Measurements from ENCODE around the gene OR51B2. TPM values are rescaled to one million over a fixed set of nuclear protein-coding genes. Genes with fewer than 3 reads are reported as not detected.
"Not testable (repeated sequence)": the region's sequence is repeated elsewhere in the genome, so short reads cannot be mapped to it uniquely, and the experiment has no call there.

OR51B2 gene
- total RNA-seq, 2 donors from 2014 or later: not detected

DNA sequence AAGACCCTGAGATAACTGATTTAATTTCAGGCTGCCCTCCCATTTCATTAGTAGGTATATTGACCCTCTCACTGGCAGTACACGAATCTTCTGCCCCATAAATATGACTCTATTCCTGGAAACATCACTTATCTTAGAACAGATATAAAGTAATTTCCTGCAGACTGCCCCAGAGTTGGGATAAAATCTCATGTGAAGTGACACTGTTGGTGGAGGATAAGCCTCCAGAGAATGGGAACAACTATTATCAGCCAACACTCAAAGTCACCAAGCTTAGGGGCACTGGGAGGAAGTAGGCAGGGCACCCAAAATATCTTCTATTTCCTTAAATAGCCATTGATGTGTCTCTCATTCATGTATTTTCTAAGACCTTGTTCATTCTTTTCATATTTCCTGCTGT is 11.1 kb upstream of the OR51B2 start:
- Histone ChIP-seq H3K4me1 (no peaks in the 10 kb centered on the region), H3K9me3 (no peaks in the 10 kb centered on the region), H3K36me3 (no peaks in the 10 kb centered on the region), H3K27me3 (no peaks in the 10 kb centered on the region), H3K4me3 (no peak overlapping the region), H3K27ac (no peak overlapping the region)
- DNase-seq (ENCODE audit: low spot score): no peak
- TF ChIP-seq, protein P1, sequence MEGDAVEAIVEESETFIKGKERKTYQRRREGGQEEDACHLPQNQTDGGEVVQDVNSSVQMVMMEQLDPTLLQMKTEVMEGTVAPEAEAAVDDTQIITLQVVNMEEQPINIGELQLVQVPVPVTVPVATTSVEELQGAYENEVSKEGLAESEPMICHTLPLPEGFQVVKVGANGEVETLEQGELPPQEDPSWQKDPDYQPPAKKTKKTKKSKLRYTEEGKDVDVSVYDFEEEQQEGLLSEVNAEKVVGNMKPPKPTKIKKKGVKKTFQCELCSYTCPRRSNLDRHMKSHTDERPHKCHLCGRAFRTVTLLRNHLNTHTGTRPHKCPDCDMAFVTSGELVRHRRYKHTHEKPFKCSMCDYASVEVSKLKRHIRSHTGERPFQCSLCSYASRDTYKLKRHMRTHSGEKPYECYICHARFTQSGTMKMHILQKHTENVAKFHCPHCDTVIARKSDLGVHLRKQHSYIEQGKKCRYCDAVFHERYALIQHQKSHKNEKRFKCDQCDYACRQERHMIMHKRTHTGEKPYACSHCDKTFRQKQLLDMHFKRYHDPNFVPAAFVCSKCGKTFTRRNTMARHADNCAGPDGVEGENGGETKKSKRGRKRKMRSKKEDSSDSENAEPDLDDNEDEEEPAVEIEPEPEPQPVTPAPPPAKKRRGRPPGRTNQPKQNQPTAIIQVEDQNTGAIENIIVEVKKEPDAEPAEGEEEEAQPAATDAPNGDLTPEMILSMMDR (IDR thresholded peaks at IDR 0.05): no peak

DNA sequence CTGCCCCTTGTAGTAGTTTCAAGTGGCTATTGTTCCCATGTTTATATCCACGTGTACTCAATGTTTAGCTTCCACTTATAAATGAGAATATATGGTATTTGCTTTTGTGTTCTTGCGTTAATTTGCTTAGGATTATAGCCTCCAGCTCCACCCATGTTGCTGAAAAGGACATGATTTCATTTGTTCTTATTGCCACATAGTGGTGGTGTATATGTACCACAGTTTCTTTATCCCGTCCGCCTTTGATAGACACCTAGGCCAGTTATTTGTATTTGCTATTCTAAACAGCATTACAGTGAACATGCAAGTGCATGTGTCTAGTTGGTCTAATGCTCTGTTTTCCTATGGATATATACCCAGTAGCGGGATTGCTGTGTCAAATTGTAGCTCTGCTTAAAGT is 6.8 kb downstream of the OR51B2 start:
- DNase-seq (ENCODE audit: low spot score): no peak
- H3K9me3 ChIP-seq: no peaks in the 10 kb centered on the region
- TF ChIP-seq, protein P1 (IDR thresholded peaks at IDR 0.05): no peak
- H3K27ac ChIP-seq: no peak overlapping the region
- H3K4me3 ChIP-seq: no peak overlapping the region
- H3K27me3 ChIP-seq: no peaks in the 10 kb centered on the region
- no peaks in the 10 kb centered on the region for H3K4me1 ChIP-seq
- H3K36me3 ChIP-seq: no peaks in the 10 kb centered on the region

DNA sequence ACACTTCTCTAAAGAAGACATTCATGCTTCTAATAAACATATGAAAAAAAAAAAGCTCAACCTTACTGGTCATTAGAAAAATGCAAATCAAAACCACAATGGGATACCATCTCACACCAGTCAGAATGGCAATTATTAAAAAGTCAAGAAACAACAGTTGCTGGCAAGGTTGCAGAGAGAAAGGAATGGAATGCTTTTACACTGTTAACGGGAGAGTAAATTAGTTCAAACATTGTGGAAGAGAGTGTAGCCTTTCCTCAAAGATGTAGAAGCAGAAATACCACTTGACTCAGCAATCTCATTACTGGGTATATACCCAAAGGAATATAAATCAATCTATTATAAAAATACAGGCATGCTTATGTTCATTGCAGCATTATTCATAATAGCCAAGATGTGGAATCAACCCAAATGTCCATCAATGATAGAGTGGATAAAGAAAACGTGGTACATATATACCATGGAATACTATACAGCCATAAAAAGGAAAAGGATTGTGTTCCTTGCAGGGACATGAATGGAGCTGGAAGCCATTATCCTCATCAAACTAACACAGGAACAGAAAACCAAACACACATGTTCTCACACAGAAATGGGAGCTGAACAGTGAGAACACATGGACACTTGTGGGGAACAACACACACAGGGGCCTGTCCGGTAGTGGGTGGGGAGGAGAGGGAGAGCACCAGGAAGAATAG is 10.6 kb downstream of the OR51B2 start:
- not testable (repeated sequence) for H3K4me1 ChIP-seq; H3K27me3 ChIP-seq; H3K4me3 ChIP-seq; DNase-seq (ENCODE audit: low spot score); H3K27ac ChIP-seq; H3K9me3 ChIP-seq; H3K36me3 ChIP-seq

DNA sequence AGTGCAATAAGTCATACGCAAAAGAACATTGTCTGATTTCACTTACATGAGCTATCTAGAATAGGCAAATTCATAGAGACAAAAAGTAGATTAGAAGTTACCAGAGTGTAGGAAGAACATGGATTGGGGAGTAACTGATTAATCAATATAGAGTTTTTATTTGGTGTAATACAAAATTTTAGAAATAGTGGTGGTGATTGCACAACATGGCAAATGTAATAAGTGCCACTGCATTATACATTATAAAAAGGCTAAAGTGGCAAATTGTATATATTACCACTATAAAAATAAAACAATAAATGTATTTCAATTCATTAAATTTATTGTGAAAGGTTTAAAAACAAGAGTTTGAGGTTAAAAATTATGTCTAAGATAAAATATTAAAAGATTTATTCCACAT is 13.7 kb downstream of the OR51B2 start:
- Histone ChIP-seq H3K36me3 (no peaks in the 10 kb centered on the region), H3K27ac (no peak overlapping the region), H3K4me3 (no peak overlapping the region), H3K9me3 (no peaks in the 10 kb centered on the region), H3K27me3 (no peaks in the 10 kb centered on the region), H3K4me1 (no peaks in the 10 kb centered on the region)
- no peak for DNase-seq (ENCODE audit: low spot score)
- TF ChIP-seq, protein P1 (IDR thresholded peaks at IDR 0.05): no peak

DNA sequence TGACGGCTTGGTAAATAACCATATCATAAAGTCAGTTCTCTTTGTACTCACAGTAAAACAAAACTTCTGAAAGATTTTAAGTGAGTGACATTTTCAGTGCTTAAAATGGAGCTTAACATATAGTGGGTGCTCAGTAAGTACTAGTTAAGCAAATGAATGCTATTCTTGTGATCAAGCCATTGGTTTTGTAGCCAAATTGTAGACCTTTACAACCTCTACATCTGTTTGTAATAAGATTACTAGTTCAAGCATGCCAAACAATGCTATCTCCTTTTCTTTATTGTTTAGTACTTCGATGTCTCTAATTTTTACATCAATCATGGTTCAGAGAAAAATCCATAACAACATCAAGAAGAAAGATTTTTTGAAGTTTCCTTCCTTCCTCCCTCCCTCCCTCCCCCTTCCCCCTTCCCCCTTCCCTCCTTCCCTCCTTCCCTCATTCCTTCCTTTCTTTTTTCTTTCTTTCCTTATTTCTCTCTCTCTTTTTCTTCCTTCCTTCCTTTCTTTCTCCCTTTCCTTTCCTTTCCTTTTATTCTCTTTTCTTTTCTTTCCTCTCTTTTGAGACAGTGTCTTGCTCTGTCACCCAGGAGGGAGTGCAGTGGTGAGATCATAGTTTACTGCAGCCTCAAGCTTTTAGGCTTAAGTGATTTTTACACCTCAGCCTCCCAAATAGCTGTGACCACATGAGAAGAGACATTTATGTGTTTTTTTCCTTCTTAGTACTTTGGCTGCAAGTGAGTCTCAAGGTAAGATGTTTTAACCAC is 16.7 kb downstream of the OR51B2 start:
- H3K27ac ChIP-seq: no peak overlapping the region
- H3K9me3 ChIP-seq: no peaks in the 10 kb centered on the region
- TF ChIP-seq, protein P1 (IDR thresholded peaks at IDR 0.05): no peak
- DNase-seq (ENCODE audit: low spot score): no peak
- no peaks in the 10 kb centered on the region for H3K27me3 ChIP-seq
- no peaks in the 10 kb centered on the region for H3K36me3 ChIP-seq
- no peaks in the 10 kb centered on the region for H3K4me1 ChIP-seq
- H3K4me3 ChIP-seq: no peak overlapping the region

DNA sequence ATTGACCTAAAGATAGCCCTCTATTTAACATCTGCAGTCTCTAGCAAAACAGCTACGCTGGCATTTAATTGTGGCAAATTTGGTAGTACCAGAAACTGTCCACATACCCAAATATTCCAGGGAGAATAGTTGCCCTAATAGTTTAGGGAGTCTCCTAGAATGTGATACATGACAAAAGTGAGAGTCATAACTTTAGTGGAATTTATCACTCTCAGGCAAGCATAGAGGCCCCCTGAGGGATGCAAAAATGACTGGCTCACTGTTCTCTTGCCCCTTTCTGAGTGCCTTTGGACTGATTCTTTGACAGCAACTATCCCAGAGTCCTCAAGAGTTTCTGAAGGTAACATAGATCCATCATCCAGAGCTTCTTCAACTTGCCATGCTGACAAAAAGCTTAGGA is 20.1 kb downstream of the OR51B2 start:
- Histone ChIP-seq H3K4me1 (no peaks in the 10 kb centered on the region), H3K27me3 (no peaks in the 10 kb centered on the region), H3K9me3 (no peaks in the 10 kb centered on the region), H3K36me3 (no peaks in the 10 kb centered on the region), H3K4me3 (no peak overlapping the region), H3K27ac (no peak overlapping the region)
- TF ChIP-seq, protein P1 (IDR thresholded peaks at IDR 0.05): no peak
- DNase-seq (ENCODE audit: low spot score): no peak

Data from right atrium auricular region (tissue), 2 donors.